WTC11 (cell line): ENCODE measurements around the gene ZFP69. TPM values are rescaled to one million over a fixed set of nuclear protein-coding genes. Genes with fewer than 3 reads are reported as not detected.

ENCODE experiments used
- ATAC-seq: fragments of 200-7000 bp; cut with Tn5 transposase; 2 replicates; pipeline ENCODE4 v1.10.0; 2021; ENCODE audit warnings: mild to moderate bottlenecking, moderate library complexity
- CTCF ChIA-PET: fragments of 300-600 bp; sonication (Branson Sonifier 250); formaldehyde crosslinking; loops from one replicate; lab custom pipeline; 2021; ENCODE audit warnings: antibody characterized with exemption; lab: Charles Lee
- POLR2A ChIA-PET: fragments of 350-600 bp; sonication (Branson Sonifier 250); formaldehyde crosslinking; loops from one replicate; lab custom pipeline; 2021; ENCODE audit warnings: antibody characterized with exemption; lab: Charles Lee
- DNase-seq: peaks from one replicate; pipeline ENCODE4 v3.0.0; 2021; ENCODE audit warnings: low spot score
- H3K27ac Mint-ChIP-seq: 2 replicates; pipeline ENCODE4 v1.8.0; 2021; ENCODE audit warnings: mixed read lengths
- H3K27me3 Mint-ChIP-seq: 2 replicates; pipeline ENCODE4 v1.8.0; 2021; ENCODE audit warnings: low read depth, mild to moderate bottlenecking, moderate library complexity, mixed read lengths
- H3K36me3 Mint-ChIP-seq: 2 replicates; pipeline ENCODE4 v1.8.0; 2021; ENCODE audit warnings: mixed read lengths
- H3K4me1 Mint-ChIP-seq: 2 replicates; pipeline ENCODE4 v1.8.0; 2022; ENCODE audit warnings: mixed read lengths
- H3K4me3 Mint-ChIP-seq: 2 replicates; pipeline ENCODE4 v1.8.0; 2021; ENCODE audit warnings: mild to moderate bottlenecking, moderate library complexity, mixed read lengths
- H3K9me3 Mint-ChIP-seq: 2 replicates; pipeline ENCODE4 v1.8.0; 2021; ENCODE audit warnings: mixed read lengths
- ATF2 ChIP-seq: sonication (generic); formaldehyde crosslinking; IDR thresholded peaks from 2 replicates; pipeline ENCODE4 v1.8.1; 2022; ENCODE audit warnings: low read depth, missing genetic modification reagents, borderline replicate concordance
- ATF3 ChIP-seq: sonication (generic); formaldehyde crosslinking; conservative IDR thresholded peaks from 2 replicates; pipeline ENCODE4 v1.8.1; 2022; ENCODE audit warnings: mild to moderate bottlenecking, missing genetic modification reagents
- CREB1 ChIP-seq: sonication (generic); formaldehyde crosslinking; IDR thresholded peaks from 2 replicates; pipeline ENCODE4 v1.8.0; 2023; ENCODE audit warnings: mild to moderate bottlenecking, missing genetic modification reagents
- CREM ChIP-seq: sonication (generic); formaldehyde crosslinking; IDR thresholded peaks from 2 replicates; pipeline ENCODE4 v1.8.1; 2022; ENCODE audit warnings: mild to moderate bottlenecking, missing genetic modification reagents, moderate library complexity
- E2F1 ChIP-seq: sonication (generic); formaldehyde crosslinking; IDR thresholded peaks from 2 replicates; pipeline ENCODE4 v1.8.0; 2022; ENCODE audit warnings: mild to moderate bottlenecking, missing genetic modification reagents
- ETV6 ChIP-seq: sonication (generic); formaldehyde crosslinking; IDR thresholded peaks from 2 replicates; pipeline ENCODE4 v1.8.1; 2022; ENCODE audit warnings: mild to moderate bottlenecking, missing genetic modification reagents
- FOXJ3 ChIP-seq: sonication (generic); formaldehyde crosslinking; IDR thresholded peaks from 2 replicates; pipeline ENCODE4 v1.9.0; 2021; ENCODE audit warnings: missing genetic modification reagents, mild to moderate bottlenecking, borderline replicate concordance
- HMGXB4 ChIP-seq: sonication (generic); formaldehyde crosslinking; IDR thresholded peaks from 2 replicates; pipeline ENCODE4 v1.8.1; 2023; ENCODE audit warnings: mild to moderate bottlenecking, moderate library complexity, missing genetic modification reagents
- JAZF1 ChIP-seq: fragments of 250-450 bp; sonication (Bioruptor Pico); IDR thresholded peaks from 2 replicates; pipeline ENCODE4 v1.9.0; 2021; ENCODE audit warnings: moderate library complexity, mild to moderate bottlenecking, inconsistent platforms
- MYBL2 ChIP-seq: sonication (generic); formaldehyde crosslinking; IDR thresholded peaks from 2 replicates; pipeline ENCODE4 v1.8.1; 2023; ENCODE audit warnings: mild to moderate bottlenecking, moderate library complexity, missing genetic modification reagents
- NFE2L1 ChIP-seq: sonication (generic); formaldehyde crosslinking; IDR thresholded peaks from 2 replicates; pipeline ENCODE4 v1.8.1; 2023; ENCODE audit warnings: missing genetic modification reagents
- OVOL2 ChIP-seq: fragments of 250-450 bp; sonication (Bioruptor Pico); IDR thresholded peaks from 2 replicates; pipeline ENCODE4 v1.9.0; 2021; ENCODE audit warnings: mild to moderate bottlenecking, borderline replicate concordance
- SOX15 ChIP-seq: fragments of 250-450 bp; sonication (Bioruptor Pico); IDR thresholded peaks from 2 replicates; pipeline ENCODE4 v1.9.0; 2021; ENCODE audit warnings: mild to moderate bottlenecking
- SP1 ChIP-seq: sonication (generic); formaldehyde crosslinking; conservative IDR thresholded peaks from 2 replicates; pipeline ENCODE4 v1.8.1; 2022; ENCODE audit warnings: missing genetic modification reagents
- TEAD4 ChIP-seq: sonication (generic); formaldehyde crosslinking; IDR thresholded peaks from 2 replicates; pipeline ENCODE4 v1.8.0; 2022; ENCODE audit warnings: mild to moderate bottlenecking, missing genetic modification reagents
- TP53 ChIP-seq: sonication (generic); formaldehyde crosslinking; IDR thresholded peaks from 2 replicates; pipeline ENCODE4 v1.8.1; 2023; ENCODE audit warnings: mild to moderate bottlenecking, missing genetic modification reagents
- ZBTB43 ChIP-seq: sonication (generic); formaldehyde crosslinking; IDR thresholded peaks from 2 replicates; pipeline ENCODE4 v1.8.1; 2023; ENCODE audit warnings: mild to moderate bottlenecking, missing genetic modification reagents
- ZNF232 ChIP-seq: sonication (generic); formaldehyde crosslinking; IDR thresholded peaks from 2 replicates; pipeline ENCODE4 v1.8.0; 2022; ENCODE audit warnings: mild to moderate bottlenecking, missing genetic modification reagents
- ZNF512 ChIP-seq: sonication (generic); formaldehyde crosslinking; IDR thresholded peaks from 2 replicates; pipeline ENCODE4 v1.8.1; 2022; ENCODE audit warnings: missing genetic modification reagents, borderline replicate concordance
- ZNF671 ChIP-seq: fragments of 250-450 bp; sonication (Bioruptor Pico); IDR thresholded peaks from 2 replicates; pipeline ENCODE4 v1.8.0; 2021; ENCODE audit warnings: mild to moderate bottlenecking
- total RNA-seq: library from RNA; stranded (reverse); gene quantifications from 3 replicates; pipeline ENCODE4 v1.2.3, GENCODE V29; 2021
- TF ChIP-seq, protein P1 (sequence below): sonication (generic); formaldehyde crosslinking; IDR thresholded peaks from 2 replicates; pipeline ENCODE4 v1.8.1; 2023; ENCODE audit warnings: mild to moderate bottlenecking, missing genetic modification reagents, borderline replicate concordance

Gene ZFP69
- total RNA-seq, 1 experiment from 2014 or later = 3.2 TPM

DNA sequence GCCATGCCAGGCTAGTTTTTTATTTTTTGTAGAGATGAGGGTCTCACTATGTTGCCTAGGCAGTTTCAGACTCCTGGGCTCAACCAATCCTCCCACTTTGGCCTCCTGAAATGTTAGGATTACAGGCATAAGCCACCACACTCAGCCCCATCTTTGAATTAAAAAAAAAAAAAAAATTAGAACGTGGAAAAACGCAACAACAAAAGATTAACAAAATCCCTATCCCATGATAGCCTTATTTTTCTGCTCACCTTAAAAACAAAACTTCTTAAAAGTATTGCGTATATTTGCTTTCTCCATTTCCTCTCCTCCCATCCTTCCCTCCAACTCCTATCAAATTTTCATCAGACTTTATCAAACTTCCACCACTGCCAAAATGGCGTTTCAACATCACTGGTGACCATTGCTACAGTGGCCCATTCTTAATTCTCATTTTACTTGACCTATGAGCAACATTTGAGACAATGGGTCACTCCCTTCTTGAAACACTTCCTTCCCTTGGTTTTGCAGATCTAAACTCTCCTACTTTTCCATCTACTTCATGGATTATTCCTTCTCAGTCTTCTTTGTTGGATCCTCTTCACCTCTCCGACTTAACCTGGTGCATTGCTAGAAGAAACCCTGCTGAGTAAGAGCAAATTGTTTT is 53.8 kb downstream of the ZFP69 start (continued):
- no peak for TF ChIP-seq ZBTB43 (CRISPR knock-in tag)
- no peak for TF ChIP-seq ATF3 (CRISPR knock-in tag)
- no peak for TF ChIP-seq FOXJ3 (CRISPR knock-in tag)
- no peak for TF ChIP-seq HMGXB4
- TF ChIP-seq ATF2 (CRISPR knock-in tag) = no peak
- TF ChIP-seq NFE2L1 (CRISPR knock-in tag) = no peak
- TF ChIP-seq, all 79 proteins: peak for 0

GRCh38 chr1:40531381-40532061 is 54.4 kb downstream of the ZFP69 start, which contains the start of gene ZNF684:
Gene ZNF684 (plus strand): TSS chr1:40531637. CDS start chr1:40533167, 1,530 bp downstream.
- Mint-ChIP-seq H3K4me3 (peak within 1 kb of the TSS; percentile 97), H3K4me1 (peaks cover 12% of the 10 kb centered on the region), H3K27ac (peak within 1 kb of the TSS; percentile 94), H3K36me3 (peaks cover 11% of the 10 kb centered on the region), H3K27me3 (peaks cover 10% of the 10 kb centered on the region), H3K9me3 (0 out of 2 replicates have a peak, but pooled peaks cover under 1% of the 10 kb centered on the region)
- peak; percentile 80 for DNase-seq
- ChIA-PET CTCF (interaction anchor here (0.6 to 2.4 kb wide), 16 partner anchors 9 to 318 kb away, joined by 3 to 15 read pairs (median 5); partner anchors contain the start of genes EXO5 and ZFP69B), POLR2A (interaction anchor here (0.6 to 1.6 kb wide), 6 partner anchors 9 to 55 kb away, joined by 3 to 5 read pairs (median 4); partner anchors contain the start of genes EXO5 and ZFP69)
- ATAC-seq = peak; percentile 99
- no peak for TF ChIP-seq NFE2L1 (CRISPR knock-in tag)
- TF ChIP-seq ZNF512 = 0 out of 2 replicates have a peak, but pooled peaks have one; percentile 23
- TF ChIP-seq TEAD4 (CRISPR knock-in tag) = no peak
- no peak for TF ChIP-seq ZNF671 (CRISPR knock-in tag)
- TF ChIP-seq JAZF1 = no peak
- no peak for TF ChIP-seq OVOL2 (CRISPR knock-in tag)
- no peak for TF ChIP-seq FOXJ3 (CRISPR knock-in tag)
- no peak for TF ChIP-seq MYBL2 (CRISPR knock-in tag)
- 0 out of 2 replicates have a peak, but pooled peaks have one; percentile 57 for TF ChIP-seq SP1 (CRISPR knock-in tag)
- no peak for TF ChIP-seq ATF2 (CRISPR knock-in tag)
- TF ChIP-seq E2F1 (CRISPR knock-in tag) = no peak
- peak; percentile 62; the same call in 1 of the 2 replicates for TF ChIP-seq CREB1
- no peak for TF ChIP-seq ETV6 (CRISPR knock-in tag)
- no peak for TF ChIP-seq TP53 (CRISPR knock-in tag)
- TF ChIP-seq ZNF232 (CRISPR knock-in tag) = peak; percentile 79; the same call in 1 of the 2 replicates
- TF ChIP-seq, protein P1, sequence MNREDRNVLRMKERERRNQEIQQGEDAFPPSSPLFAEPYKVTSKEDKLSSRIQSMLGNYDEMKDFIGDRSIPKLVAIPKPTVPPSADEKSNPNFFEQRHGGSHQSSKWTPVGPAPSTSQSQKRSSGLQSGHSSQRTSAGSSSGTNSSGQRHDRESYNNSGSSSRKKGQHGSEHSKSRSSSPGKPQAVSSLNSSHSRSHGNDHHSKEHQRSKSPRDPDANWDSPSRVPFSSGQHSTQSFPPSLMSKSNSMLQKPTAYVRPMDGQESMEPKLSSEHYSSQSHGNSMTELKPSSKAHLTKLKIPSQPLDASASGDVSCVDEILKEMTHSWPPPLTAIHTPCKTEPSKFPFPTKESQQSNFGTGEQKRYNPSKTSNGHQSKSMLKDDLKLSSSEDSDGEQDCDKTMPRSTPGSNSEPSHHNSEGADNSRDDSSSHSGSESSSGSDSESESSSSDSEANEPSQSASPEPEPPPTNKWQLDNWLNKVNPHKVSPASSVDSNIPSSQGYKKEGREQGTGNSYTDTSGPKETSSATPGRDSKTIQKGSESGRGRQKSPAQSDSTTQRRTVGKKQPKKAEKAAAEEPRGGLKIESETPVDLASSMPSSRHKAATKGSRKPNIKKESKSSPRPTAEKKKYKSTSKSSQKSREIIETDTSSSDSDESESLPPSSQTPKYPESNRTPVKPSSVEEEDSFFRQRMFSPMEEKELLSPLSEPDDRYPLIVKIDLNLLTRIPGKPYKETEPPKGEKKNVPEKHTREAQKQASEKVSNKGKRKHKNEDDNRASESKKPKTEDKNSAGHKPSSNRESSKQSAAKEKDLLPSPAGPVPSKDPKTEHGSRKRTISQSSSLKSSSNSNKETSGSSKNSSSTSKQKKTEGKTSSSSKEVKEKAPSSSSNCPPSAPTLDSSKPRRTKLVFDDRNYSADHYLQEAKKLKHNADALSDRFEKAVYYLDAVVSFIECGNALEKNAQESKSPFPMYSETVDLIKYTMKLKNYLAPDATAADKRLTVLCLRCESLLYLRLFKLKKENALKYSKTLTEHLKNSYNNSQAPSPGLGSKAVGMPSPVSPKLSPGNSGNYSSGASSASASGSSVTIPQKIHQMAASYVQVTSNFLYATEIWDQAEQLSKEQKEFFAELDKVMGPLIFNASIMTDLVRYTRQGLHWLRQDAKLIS (CRISPR knock-in tag) = no peak
- TF ChIP-seq CREM (CRISPR knock-in tag) = peak; percentile 74; the same call in 1 of the 2 replicates
- TF ChIP-seq SOX15 (CRISPR knock-in tag) = no peak
